ENCODE measurements around the gene LSM6.

Gene LSM6

DNA sequence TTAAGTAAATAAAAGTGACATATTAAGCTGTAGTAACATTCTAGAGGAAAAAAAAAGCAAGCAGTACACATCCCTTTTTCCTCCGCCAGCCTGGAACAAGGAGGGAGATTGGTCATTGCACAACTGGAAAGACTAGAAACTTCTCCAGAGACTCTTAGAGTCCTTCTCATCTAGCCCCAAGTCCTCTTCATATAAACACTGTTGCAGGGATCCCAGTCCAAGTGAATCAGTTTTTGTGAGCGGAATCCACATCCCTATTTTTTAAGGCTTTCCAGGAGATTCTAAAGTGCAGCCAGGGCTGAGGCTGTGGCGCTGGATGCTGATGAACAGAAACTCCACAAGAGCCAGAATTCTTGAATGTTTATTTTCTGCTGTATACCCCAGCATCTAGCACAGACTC is 62.6 kb downstream of the LSM6 start:
- Mint-ChIP-seq H3K4me3 (no peak overlapping the region), H3K4me1 (ENCODE audit: low read depth in 2 of 2) (peaks cover 0 to 1% of the 10 kb centered on the region in 2 donors), H3K27ac (no peak overlapping the region), H3K9me3 (no peaks in the 10 kb centered on the region), H3K27me3 (peaks cover 17 to 24% of the 10 kb centered on the region in 2 donors), H3K36me3 (ENCODE audit: insufficient read depth) (no peaks in the 10 kb centered on the region)
- ATAC-seq (replicated peaks) (no peak), DNase-seq (no peak)

Measured in effector memory CD8-positive, alpha-beta T cell (primary cell).